Endothelial cell of umbilical vein (primary cell): ENCODE results near the gene KAZN. TPM values are rescaled to one million over a fixed set of nuclear protein-coding genes. Genes with fewer than 3 reads are reported as not detected.

Experiments
- BruUV-seq: library from RNA; stranded (reverse); fragments of 400-500 nt; replicated peaks from 2 replicates; lab custom pipeline; 2021; lab: Mats Ljungman, UMichigan
- CTCF ChIA-PET: fragments of 300-600, 350-600 bp; sonication (Branson Sonifier 250); formaldehyde crosslinking; loops from one replicate; lab custom pipeline; 2021; ENCODE audit warnings: antibody characterized with exemption, inconsistent platforms; lab: Charles Lee
- POLR2A ChIA-PET: fragments of 300-600, 350-600 bp; sonication (Branson Sonifier 250); formaldehyde crosslinking; loops from one replicate; lab custom pipeline; 2021; ENCODE audit warnings: antibody characterized with exemption, inconsistent platforms; lab: Charles Lee
- DNase-seq: peaks from one replicate; pipeline ENCODE4 v3.0.0-alpha.2; 2011; ENCODE audit warnings: low read depth, low spot score
- FAIRE-seq: peaks from 2 replicates; lab custom pipeline; 2011; peaks lifted over from hg19 to GRCh38; lab: Jason Lieb, UNC
- H2AFZ ChIP-seq: 2 replicates; pipeline ENCODE4 v1.6.0; 2012; ENCODE audit warnings: low read depth, low read length, control low read depth, inconsistent platforms
- H3K27ac ChIP-seq: 2 replicates; pipeline ENCODE4 v1.5.1; 2011; ENCODE audit warnings: low read depth, mild to moderate bottlenecking, control low read depth, low read length, moderate library complexity; ENCODE audit not compliant: insufficient read depth
- H3K27me3 ChIP-seq, 2 experiments: 2 replicates each; pipeline versions ENCODE4 v1.6.0 to v1.6.1; 2011; ENCODE audit warnings: low read length in 2 of 2, mixed read lengths in 1 of 2; ENCODE audit not compliant: control insufficient read depth in 2 of 2, insufficient read depth in 2 of 2
- H3K36me3 ChIP-seq, 2 experiments: 2 replicates in 1 of 2; 3 replicates in 1 of 2; pipeline ENCODE4 v1.5.1; 2011; ENCODE audit warnings: low read length in 2 of 2, mild to moderate bottlenecking in 1 of 2, moderate library complexity in 1 of 2; ENCODE audit not compliant: control insufficient read depth in 2 of 2, insufficient read depth in 2 of 2; ENCODE audit errors: extremely low read depth in 1 of 2
- H3K4me1 ChIP-seq: 3 replicates; pipeline ENCODE4 v1.5.1; 2011; ENCODE audit warnings: mild to moderate bottlenecking, low read length; ENCODE audit not compliant: control insufficient read depth, insufficient read depth; ENCODE audit errors: extremely low read depth
- H3K4me2 ChIP-seq: 2 replicates; pipeline ENCODE4 v1.6.1; 2011; ENCODE audit warnings: low read length, control low read depth, mixed read lengths; ENCODE audit not compliant: insufficient read depth
- H3K4me3 ChIP-seq, 3 experiments: fragments of 200-600 bp in 1 of 3; sonication (generic), shearing (Covaris generic) in 1 of 3; replicated peaks in 1 of 3; 2 replicates each; pipeline ENCODE4 v1.5.1; 2011 to 2016; ENCODE audit warnings: control low read depth in 3 of 3, low read length in 3 of 3, mild to moderate bottlenecking in 2 of 3, inconsistent platforms in 1 of 3, low read depth in 1 of 3, moderate library complexity in 1 of 3; ENCODE audit not compliant: insufficient read depth in 1 of 3
- H3K79me2 ChIP-seq: 2 replicates; pipeline ENCODE4 v1.6.0; 2012; ENCODE audit warnings: low read length, inconsistent platforms; ENCODE audit not compliant: control insufficient read depth, insufficient read depth
- H3K9ac ChIP-seq: replicated peaks from 2 replicates; pipeline ENCODE3; 2011; ENCODE audit warnings: low read length, control low read depth; ENCODE audit not compliant: insufficient read depth; ENCODE audit errors: extremely low read depth
- H3K9me1 ChIP-seq: replicated peaks from 3 replicates; pipeline ENCODE4 v1.6.0; 2011; ENCODE audit warnings: mild to moderate bottlenecking, low read length; ENCODE audit not compliant: control insufficient read depth, insufficient read depth; ENCODE audit errors: extremely low read depth
- H3K9me3 ChIP-seq: replicated peaks from 2 replicates; pipeline ENCODE4 v1.5.1; 2012; ENCODE audit warnings: low read length, inconsistent platforms; ENCODE audit not compliant: control insufficient read depth, insufficient read depth
- H4K20me1 ChIP-seq: replicated peaks from 2 replicates; pipeline ENCODE3; 2011; ENCODE audit warnings: mild to moderate bottlenecking, low read length; ENCODE audit not compliant: control insufficient read depth, insufficient read depth; ENCODE audit errors: extremely low read depth
- EZH2 ChIP-seq: IDR thresholded peaks from 2 replicates; pipeline ENCODE4 v1.6.1; 2012; ENCODE audit warnings: borderline replicate concordance, low read depth, mild to moderate bottlenecking, moderate library complexity, low read length, inconsistent platforms; ENCODE audit not compliant: severe bottlenecking
- FOS ChIP-seq: IDR thresholded peaks from 2 replicates; pipeline ENCODE4 v1.6.1; 2011; ENCODE audit warnings: mild to moderate bottlenecking, low read length, moderate library complexity, borderline replicate concordance; ENCODE audit not compliant: insufficient read depth
- GATA2 ChIP-seq: IDR thresholded peaks from 2 replicates; pipeline ENCODE4 v1.7.0; 2011; ENCODE audit warnings: low read depth, mild to moderate bottlenecking, moderate library complexity, mixed read lengths, low read length; ENCODE audit not compliant: insufficient read length, insufficient read depth
- JUN ChIP-seq: IDR thresholded peaks from 2 replicates; pipeline ENCODE4 v1.6.1; 2011; ENCODE audit warnings: borderline replicate concordance, low read depth; ENCODE audit not compliant: insufficient read length, insufficient read depth
- MYC ChIP-seq: IDR thresholded peaks from one replicate; pipeline ENCODE4 v1.6.1; 2011; ENCODE audit warnings: mild to moderate bottlenecking, low read depth, low read length
- POLR2A ChIP-seq: IDR thresholded peaks from 2 replicates; pipeline ENCODE4 v1.6.1; 2012; ENCODE audit warnings: low read depth, mild to moderate bottlenecking, control low read depth, low read length
- POLR2AphosphoS5 ChIP-seq: IDR thresholded peaks from 2 replicates; pipeline ENCODE4 v1.6.1; 2012; ENCODE audit warnings: low read depth, mild to moderate bottlenecking, control low read depth, low read length, moderate library complexity; ENCODE audit not compliant: insufficient read depth
- dilution Hi-C: fragments of 300-500 bp; cut with MboI; formaldehyde crosslinking; loops from one replicate; pipeline ENCODE4 v1.15.0; 2019; ENCODE audit warnings: low sequenced_read_pairs; ENCODE audit not compliant: extremely low pct_ligation_motif_present
- intact Hi-C: fragments of 100-400 bp; cut with micrococcal nuclease; formaldehyde crosslinking; loops from one replicate; pipeline ENCODE4 v1.10.0; 2022
- polyA plus RNA-seq, 4 experiments: library from polyadenylated mRNA; depleted of rRNA in 3 of 4; stranded (reverse) in 3 of 4; unstranded in 1 of 4; fragments of >200 nt; gene quantifications; 2 replicates each; pipeline versions ENCODE4 v1.2.1 to v1.2.3, GENCODE V29; 2011 to 2012; ENCODE audit warnings: missing spikeins in 1 of 4
- total RNA-seq: library from RNA; stranded (reverse); gene quantifications from 2 replicates; pipeline ENCODE4 v1.2.3, GENCODE V29; 2021
- TF ChIP-seq, protein P1 (sequence below), 2 donors: IDR thresholded peaks; 1 replicate in 1 of 2; 2 replicates in 1 of 2; pipeline ENCODE4 v1.5.1; 2011; ENCODE audit warnings: low read length in 2 of 2, mild to moderate bottlenecking in 2 of 2, moderate library complexity in 2 of 2, control low read depth in 1 of 2, inconsistent platforms in 1 of 2, low read depth in 1 of 2; ENCODE audit not compliant: insufficient read depth in 1 of 2; ENCODE audit errors: extremely low read depth in 1 of 2
- TF ChIP-seq, protein P2 (sequence below): IDR thresholded peaks from 2 replicates; pipeline ENCODE4 v1.6.1; 2011; ENCODE audit not compliant: insufficient read depth, insufficient read length

The KAZN gene
- total and polyA plus RNA-seq, 2 donors (not counting 3 experiments of a cell fraction or from before 2014, with no cell fraction given): 1.6 to 5.8 TPM

DNA sequence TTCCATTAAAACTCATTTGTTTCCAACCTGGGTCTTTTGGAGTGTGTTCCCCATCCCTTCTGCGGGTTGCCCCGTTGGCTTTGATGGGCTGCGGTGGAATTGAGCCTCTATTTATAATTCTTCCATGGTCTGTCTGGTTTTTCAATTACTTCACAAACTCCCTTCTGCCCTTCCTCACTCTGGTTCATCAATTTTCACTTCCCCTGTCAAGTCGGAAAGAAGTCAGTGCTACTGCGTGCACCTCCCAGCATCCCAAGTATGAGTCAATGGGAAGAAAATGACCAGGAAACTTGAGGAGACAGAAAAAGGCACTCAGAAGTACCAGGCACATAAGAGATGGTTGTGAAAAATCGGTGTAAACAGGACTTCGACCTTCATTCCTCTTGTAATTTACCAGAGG lies 126.2 kb downstream of the KAZN start:
- no peak overlapping the region for H3K4me3 ChIP-seq
- TF ChIP-seq JUN: no peak
- no peak for TF ChIP-seq POLR2A
- no peak for TF ChIP-seq POLR2AphosphoS5
- no peak for TF ChIP-seq GATA2
- no peak for TF ChIP-seq EZH2
- TF ChIP-seq, protein P1, sequence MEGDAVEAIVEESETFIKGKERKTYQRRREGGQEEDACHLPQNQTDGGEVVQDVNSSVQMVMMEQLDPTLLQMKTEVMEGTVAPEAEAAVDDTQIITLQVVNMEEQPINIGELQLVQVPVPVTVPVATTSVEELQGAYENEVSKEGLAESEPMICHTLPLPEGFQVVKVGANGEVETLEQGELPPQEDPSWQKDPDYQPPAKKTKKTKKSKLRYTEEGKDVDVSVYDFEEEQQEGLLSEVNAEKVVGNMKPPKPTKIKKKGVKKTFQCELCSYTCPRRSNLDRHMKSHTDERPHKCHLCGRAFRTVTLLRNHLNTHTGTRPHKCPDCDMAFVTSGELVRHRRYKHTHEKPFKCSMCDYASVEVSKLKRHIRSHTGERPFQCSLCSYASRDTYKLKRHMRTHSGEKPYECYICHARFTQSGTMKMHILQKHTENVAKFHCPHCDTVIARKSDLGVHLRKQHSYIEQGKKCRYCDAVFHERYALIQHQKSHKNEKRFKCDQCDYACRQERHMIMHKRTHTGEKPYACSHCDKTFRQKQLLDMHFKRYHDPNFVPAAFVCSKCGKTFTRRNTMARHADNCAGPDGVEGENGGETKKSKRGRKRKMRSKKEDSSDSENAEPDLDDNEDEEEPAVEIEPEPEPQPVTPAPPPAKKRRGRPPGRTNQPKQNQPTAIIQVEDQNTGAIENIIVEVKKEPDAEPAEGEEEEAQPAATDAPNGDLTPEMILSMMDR (IDR thresholded peaks at IDR 0.05; ENCODE audit: extremely low read depth in 1 of 2, insufficient read depth in 1 of 2, low read depth in 1 of 2, low read length in 2 of 2): no peak
- TF ChIP-seq, protein P2, sequence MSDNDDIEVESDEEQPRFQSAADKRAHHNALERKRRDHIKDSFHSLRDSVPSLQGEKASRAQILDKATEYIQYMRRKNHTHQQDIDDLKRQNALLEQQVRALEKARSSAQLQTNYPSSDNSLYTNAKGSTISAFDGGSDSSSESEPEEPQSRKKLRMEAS: no peak
- no peak for TF ChIP-seq FOS
- no peak for TF ChIP-seq MYC
- no peak overlapping the region for H3K27ac ChIP-seq
- no peak overlapping the region for H3K4me2 ChIP-seq
- no peaks in the 10 kb centered on the region for H3K36me3 ChIP-seq
- POLR2A ChIA-PET: no interaction called here
- H3K79me2 ChIP-seq: no peaks in the 10 kb centered on the region
- H3K9ac ChIP-seq: no peak overlapping the region
- H3K9me3 ChIP-seq: no peaks in the 10 kb centered on the region
- no peak for DNase-seq
- FAIRE-seq: no peak
- intact Hi-C loops (no loop called here), dilution Hi-C loops (no loop called here)
- no peaks in the 10 kb centered on the region for H3K27me3 ChIP-seq
- H3K4me1 ChIP-seq: no peaks in the 10 kb centered on the region
- no TSS peak for BruUV-seq
- no peaks in the 10 kb centered on the region for H3K9me1 ChIP-seq
- H2AFZ ChIP-seq: no peak overlapping the region
- CTCF ChIA-PET: no interaction called here
- H4K20me1 ChIP-seq: no peaks in the 10 kb centered on the region
